Brain microvascular endothelial cell (primary cell): ENCODE results near the gene SQSTM1.

Experiments
- DNase-seq: peaks from one replicate; pipeline ENCODE4 v3.0.0-alpha.2; 2020
- H3K27ac ChIP-seq: fragments of 250-450 bp; sonication (Bioruptor Pico); 2 replicates; pipeline ENCODE4 v1.5.1; 2020; ENCODE audit warnings: mild to moderate bottlenecking, moderate library complexity
- H3K27me3 ChIP-seq: fragments of 250-450 bp; sonication (Bioruptor Pico); replicated peaks from 2 replicates; pipeline ENCODE4 v1.5.1; 2020; ENCODE audit warnings: mild to moderate bottlenecking
- H3K36me3 ChIP-seq: fragments of 250-450 bp; sonication (Bioruptor Pico); replicated peaks from 2 replicates; pipeline ENCODE4 v1.5.1; 2020; ENCODE audit warnings: mild to moderate bottlenecking
- H3K4me3 ChIP-seq: 2 replicates; pipeline ENCODE4 v1.5.1; 2011; ENCODE audit warnings: low read depth, mild to moderate bottlenecking, control low read depth, low read length, moderate library complexity
- in situ Hi-C: cut with HindIII; loops from 2 replicates; pipeline ENCODE4 v1.10.0; 2017; ENCODE audit warnings: low sequenced_read_pairs, low pct_ligation_motif_present
- TF ChIP-seq, protein P1 (sequence below): IDR thresholded peaks from 2 replicates; pipeline ENCODE4 v1.5.1; 2011; ENCODE audit warnings: low read depth, mild to moderate bottlenecking, moderate library complexity, low read length, control low read depth, inconsistent platforms; ENCODE audit errors: missing control alignments

SQSTM1 gene

DNA sequence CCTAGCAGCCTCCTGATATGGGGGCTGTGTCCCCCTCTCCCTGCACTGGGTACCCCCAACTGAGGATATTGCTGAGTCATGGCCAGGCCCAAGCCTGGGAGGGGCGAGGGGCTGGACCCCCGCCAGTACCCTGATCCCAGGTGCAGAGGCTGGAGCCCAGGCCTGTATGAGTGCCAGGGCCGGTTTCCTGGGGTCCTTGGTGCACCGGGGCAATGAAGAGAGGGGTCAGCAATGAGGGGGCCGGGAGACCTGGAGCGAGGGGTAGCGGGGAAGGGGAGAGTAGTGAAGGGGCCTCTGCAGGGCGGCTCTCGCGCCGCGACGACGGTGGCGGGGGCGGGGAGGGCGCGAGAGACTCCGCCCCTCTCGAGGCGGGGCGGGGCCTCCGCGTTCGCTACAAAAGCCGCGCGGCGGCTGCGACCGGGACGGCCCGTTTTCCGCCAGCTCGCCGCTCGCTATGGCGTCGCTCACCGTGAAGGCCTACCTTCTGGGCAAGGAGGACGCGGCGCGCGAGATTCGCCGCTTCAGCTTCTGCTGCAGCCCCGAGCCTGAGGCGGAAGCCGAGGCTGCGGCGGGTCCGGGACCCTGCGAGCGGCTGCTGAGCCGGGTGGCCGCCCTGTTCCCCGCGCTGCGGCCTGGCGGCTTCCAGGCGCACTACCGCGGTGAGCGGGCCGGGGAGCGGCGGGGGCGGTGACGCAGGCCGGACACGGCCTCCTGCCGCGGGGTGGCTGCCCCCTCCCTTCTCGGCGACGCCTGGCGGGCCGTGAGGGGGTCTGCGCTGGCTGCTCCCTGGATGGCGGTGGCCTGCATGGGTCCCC is at the start of gene SQSTM1:
TSS of gene SQSTM1 (plus strand) at position 423 of the 815 bp plus-strand sequence. CDS start at position 455, 32 bp downstream.
- in situ Hi-C loops, result no loop called here
- TF ChIP-seq, protein P1, sequence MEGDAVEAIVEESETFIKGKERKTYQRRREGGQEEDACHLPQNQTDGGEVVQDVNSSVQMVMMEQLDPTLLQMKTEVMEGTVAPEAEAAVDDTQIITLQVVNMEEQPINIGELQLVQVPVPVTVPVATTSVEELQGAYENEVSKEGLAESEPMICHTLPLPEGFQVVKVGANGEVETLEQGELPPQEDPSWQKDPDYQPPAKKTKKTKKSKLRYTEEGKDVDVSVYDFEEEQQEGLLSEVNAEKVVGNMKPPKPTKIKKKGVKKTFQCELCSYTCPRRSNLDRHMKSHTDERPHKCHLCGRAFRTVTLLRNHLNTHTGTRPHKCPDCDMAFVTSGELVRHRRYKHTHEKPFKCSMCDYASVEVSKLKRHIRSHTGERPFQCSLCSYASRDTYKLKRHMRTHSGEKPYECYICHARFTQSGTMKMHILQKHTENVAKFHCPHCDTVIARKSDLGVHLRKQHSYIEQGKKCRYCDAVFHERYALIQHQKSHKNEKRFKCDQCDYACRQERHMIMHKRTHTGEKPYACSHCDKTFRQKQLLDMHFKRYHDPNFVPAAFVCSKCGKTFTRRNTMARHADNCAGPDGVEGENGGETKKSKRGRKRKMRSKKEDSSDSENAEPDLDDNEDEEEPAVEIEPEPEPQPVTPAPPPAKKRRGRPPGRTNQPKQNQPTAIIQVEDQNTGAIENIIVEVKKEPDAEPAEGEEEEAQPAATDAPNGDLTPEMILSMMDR, result no peak
- peak within 1 kb of the TSS; percentile 88 for H3K27ac ChIP-seq
- peak; percentile 48 for DNase-seq
- H3K36me3 ChIP-seq, result peaks cover 33% of the 10 kb centered on the region
- H3K4me3 ChIP-seq, result peak within 1 kb of the TSS; percentile 84
- H3K27me3 ChIP-seq, result no peaks in the 10 kb centered on the region

DNA sequence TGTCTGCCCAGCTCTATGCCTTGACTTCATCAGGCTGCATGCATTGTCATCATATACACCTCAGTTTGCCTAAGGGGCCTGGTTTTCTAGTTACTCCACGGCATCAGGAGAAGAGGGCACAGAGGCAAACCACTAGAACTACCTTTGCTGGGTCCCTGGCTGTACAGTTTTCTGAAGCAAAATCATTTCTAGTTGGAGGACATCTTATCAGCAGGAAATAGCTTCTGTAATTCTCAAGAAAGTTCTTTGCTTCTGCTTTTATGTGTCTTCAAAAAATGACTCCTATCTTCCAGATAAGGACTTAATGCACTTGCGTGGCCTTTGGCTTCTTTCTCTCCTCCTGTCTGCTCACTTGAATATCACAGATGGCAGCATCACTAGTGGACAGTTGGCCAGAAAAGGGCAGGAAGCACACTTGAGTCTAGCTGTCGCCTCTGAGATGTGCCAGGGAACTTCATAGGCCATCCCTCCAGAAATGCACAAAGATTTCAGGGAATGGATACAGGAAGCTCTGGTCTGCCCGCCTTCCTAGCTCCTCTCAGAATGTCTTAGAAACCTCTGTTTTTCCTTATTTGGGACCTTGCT is 49.3 kb upstream of the SQSTM1 start:
- H3K4me3 ChIP-seq, result no peak overlapping the region
- no peaks in the 10 kb centered on the region for H3K27me3 ChIP-seq
- DNase-seq, result no peak
- peaks cover 76% of the 10 kb centered on the region for H3K36me3 ChIP-seq
- no peak overlapping the region for H3K27ac ChIP-seq
- TF ChIP-seq, protein P1, result no peak
- in situ Hi-C loops, result no loop called here

DNA sequence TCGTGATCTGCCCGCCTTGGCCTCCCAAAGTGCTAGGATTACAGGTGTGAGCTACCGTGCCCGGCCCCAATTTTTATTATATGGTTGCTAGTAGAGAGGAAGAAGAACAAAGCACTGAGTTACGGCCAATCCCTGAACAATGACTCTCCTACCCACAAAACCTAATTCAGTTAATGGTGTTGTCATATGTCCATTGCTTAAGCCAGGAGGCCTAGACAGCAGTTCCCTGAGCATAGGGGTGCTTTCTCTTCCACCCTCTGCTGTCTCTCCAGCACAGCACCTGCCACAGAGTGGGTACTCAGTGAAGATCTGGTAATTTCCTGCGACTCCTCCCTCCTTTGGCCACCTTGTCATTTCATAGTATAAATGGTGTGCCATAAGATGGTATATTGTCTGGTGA is 48.4 kb upstream of the SQSTM1 start:
- H3K27me3 ChIP-seq, result no peaks in the 10 kb centered on the region
- no peak overlapping the region for H3K4me3 ChIP-seq
- in situ Hi-C loops, result no loop called here
- TF ChIP-seq, protein P1, result no peak
- no peak for DNase-seq
- H3K36me3 ChIP-seq, result peaks cover 73% of the 10 kb centered on the region
- H3K27ac ChIP-seq, result no peak overlapping the region

DNA sequence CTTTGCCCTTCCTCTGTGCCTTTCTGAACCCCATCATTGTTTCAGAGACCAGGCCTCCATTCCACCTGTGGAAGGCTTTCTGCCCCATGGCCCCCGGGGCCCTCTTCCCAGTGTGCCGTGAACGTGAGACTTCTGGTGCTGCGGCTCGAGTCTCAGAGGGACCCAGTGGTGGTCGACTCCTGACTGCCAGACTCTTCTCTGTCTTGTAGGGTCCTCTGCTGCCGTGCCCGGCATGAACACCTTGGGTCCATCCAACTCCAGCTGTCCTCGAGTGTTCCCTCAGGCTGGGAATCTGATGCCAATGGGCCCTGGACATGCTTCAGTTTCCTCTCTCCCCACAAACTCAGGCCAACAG is 47.0 kb upstream of the SQSTM1 start:
- H3K27me3 ChIP-seq, result no peaks in the 10 kb centered on the region
- TF ChIP-seq, protein P1, result no peak
- no peak for DNase-seq
- no peak overlapping the region for H3K27ac ChIP-seq
- in situ Hi-C loops, result no loop called here
- peaks cover 76% of the 10 kb centered on the region for H3K36me3 ChIP-seq
- no peak overlapping the region for H3K4me3 ChIP-seq

DNA sequence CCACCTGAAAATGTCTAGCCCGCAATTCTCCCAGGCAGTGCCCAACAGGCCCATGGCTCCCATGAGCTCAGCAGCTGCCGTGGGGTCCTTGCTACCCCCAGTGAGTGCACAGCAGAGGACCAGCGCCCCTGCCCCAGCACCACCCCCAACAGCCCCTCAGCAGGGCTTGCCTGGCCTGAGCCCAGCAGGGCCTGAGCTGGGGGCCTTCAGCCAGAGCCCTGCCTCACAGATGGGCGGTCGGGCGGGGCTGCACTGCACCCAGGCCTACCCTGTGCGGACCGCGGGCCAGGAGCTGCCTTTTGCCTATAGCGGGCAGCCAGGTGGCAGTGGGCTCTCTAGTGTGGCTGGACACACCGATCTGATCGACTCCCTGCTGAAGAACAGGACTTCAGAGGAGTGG is 46.3 kb upstream of the SQSTM1 start:
- no peak for DNase-seq
- TF ChIP-seq, protein P1, result no peak
- in situ Hi-C loops, result no loop called here
- H3K36me3 ChIP-seq, result peaks cover 68% of the 10 kb centered on the region
- H3K4me3 ChIP-seq, result no peak overlapping the region
- no peaks in the 10 kb centered on the region for H3K27me3 ChIP-seq
- H3K27ac ChIP-seq, result no peak overlapping the region
